ENCODE data around the gene ELOVL1.
A peak's percentile ranks its signal among the peaks of the same experiment; 100 is the strongest.

Gene ELOVL1

DNA sequence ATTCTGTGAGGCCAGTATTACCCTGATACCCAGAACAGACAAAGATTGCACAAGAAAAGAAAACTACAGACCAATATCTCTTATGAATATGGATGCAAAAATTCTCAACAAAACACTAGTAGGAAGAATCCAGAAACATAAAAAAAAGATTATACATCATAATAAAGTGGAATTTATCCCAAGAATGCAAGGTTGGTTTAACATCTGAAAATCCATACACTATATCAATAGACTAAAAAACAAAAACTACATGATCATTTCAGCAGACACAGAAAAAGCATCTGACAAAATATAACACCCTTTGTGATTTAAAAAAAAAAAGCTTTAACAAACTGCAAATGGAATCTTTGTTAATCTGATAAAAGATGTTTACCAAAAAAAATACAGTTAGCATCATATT lies 42.4 kb downstream of the ELOVL1 start:
- H3K27me3 ChIP-seq (ENCODE audit: insufficient read depth, low read length): no peaks in the 10 kb centered on the region
- no peaks in the 10 kb centered on the region for H3K79me1 ChIP-seq (ENCODE audit: low read length)
- H3K36me3 ChIP-seq (ENCODE audit: control insufficient read depth in 1 of 2, insufficient read depth in 2 of 2, low read length in 2 of 2): no peaks in the 10 kb centered on the region
- no peak overlapping the region for H3K18ac ChIP-seq (ENCODE audit: low read length)
- no peak overlapping the region for H2BK120ac ChIP-seq (ENCODE audit: insufficient read depth, low read length, poor library complexity)
- no peak overlapping the region for H3K4me2 ChIP-seq (ENCODE audit: low read length)
- no peak overlapping the region for H2BK5ac ChIP-seq (ENCODE audit: low read depth, low read length, poor library complexity)
- no peak overlapping the region for H2BK12ac ChIP-seq (ENCODE audit: low read length)
- H4K8ac ChIP-seq (ENCODE audit: low read depth, low read length): no peak overlapping the region
- no peak overlapping the region for H3K4ac ChIP-seq (ENCODE audit: low read depth, low read length)
- no peak overlapping the region for H2AK5ac ChIP-seq (ENCODE audit: low read length)
- no peak overlapping the region for H3K14ac ChIP-seq (ENCODE audit: low read length)
- H3K4me3 ChIP-seq (ENCODE audit: low read depth, low read length): no peak overlapping the region
- H4K12ac ChIP-seq (ENCODE audit: low read depth, low read length): no peak overlapping the region
- H4K91ac ChIP-seq (ENCODE audit: low read depth, low read length): no peak overlapping the region
- no peak overlapping the region for H3K27ac ChIP-seq (ENCODE audit: low read depth, low read length)
- no peak for DNase-seq
- no peak overlapping the region for H3K9ac ChIP-seq (ENCODE audit: low read length)
- H3K4me1 ChIP-seq (ENCODE audit: control insufficient read depth in 1 of 2, insufficient read depth in 2 of 2, low read length in 2 of 2): peaks cover 11% of the 10 kb centered on the region in 2 experiments
- no peak overlapping the region for H3K23ac ChIP-seq (ENCODE audit: low read length)
- no peak overlapping the region for H2AFZ ChIP-seq (ENCODE audit: insufficient read depth, low read length, poor library complexity)
- H3K79me2 ChIP-seq (ENCODE audit: control insufficient read depth, insufficient read depth, low read length, poor library complexity): no peaks in the 10 kb centered on the region
- no peaks in the 10 kb centered on the region for H3K9me3 ChIP-seq (ENCODE audit: insufficient read depth, low read depth, low read length)

DNA sequence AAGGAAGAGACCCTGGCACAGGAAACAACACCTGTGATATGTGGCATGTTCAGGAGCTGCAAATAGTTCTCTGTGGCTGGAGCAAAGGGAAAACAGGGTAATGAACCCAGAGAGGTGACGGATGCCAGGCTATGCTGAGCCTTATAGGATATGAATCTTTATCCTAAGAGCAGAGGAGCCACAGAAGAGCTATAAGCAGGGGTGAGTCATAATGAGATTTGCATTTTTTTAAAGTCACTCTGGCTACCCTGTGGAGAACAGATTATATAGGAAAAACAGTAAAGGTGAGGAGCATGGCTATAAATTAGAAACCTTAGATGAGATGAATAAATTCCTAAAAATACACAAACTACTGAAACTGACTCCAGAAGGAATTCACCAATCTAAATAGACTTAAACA lies 43.0 kb downstream of the ELOVL1 start:
- no CpG with 5 or more reads among the region's 1 CpG for WGBS (ENCODE audit: extremely low coverage, insufficient coverage, insufficient read length)

DNA sequence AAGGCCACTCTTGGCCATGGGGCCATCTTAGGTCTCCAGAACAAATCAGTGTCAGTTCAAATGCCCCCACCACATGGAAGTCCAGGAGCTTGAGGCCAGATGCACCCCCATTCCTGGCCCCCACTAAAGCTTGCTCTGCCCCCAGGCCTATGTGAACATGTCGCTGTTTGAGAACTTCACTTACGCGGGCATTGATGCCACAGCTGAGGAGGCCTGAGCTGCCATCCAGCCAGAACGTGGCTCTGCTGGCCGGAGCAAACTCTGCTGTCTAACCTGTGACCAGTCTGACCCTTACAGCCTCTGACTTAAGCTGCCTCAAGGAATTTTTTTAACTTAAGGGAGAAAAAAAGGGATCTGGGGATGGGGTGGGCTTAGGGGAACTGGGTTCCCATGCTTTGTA lies 45.3 kb downstream of the ELOVL1 start:
- Histone ChIP-seq H3K79me1 (ENCODE audit: low read length) (no peaks in the 10 kb centered on the region), H3K9me3 (ENCODE audit: insufficient read depth, low read depth, low read length) (no peaks in the 10 kb centered on the region), H3K4me2 (ENCODE audit: low read length) (no peak overlapping the region), H2AK5ac (ENCODE audit: low read length) (no peak overlapping the region), H2AFZ (ENCODE audit: insufficient read depth, low read length, poor library complexity) (no peak overlapping the region), H3K4ac (ENCODE audit: low read depth, low read length) (no peak overlapping the region), H4K91ac (ENCODE audit: low read depth, low read length) (no peak overlapping the region), H2BK12ac (ENCODE audit: low read length) (no peak overlapping the region), H3K9ac (ENCODE audit: low read length) (no peak overlapping the region), H3K27me3 (ENCODE audit: insufficient read depth, low read length) (no peaks in the 10 kb centered on the region), H3K14ac (ENCODE audit: low read length) (no peak overlapping the region), H3K18ac (ENCODE audit: low read length) (no peak overlapping the region), H3K79me2 (ENCODE audit: control insufficient read depth, insufficient read depth, low read length, poor library complexity) (no peaks in the 10 kb centered on the region), H3K4me1 (ENCODE audit: control insufficient read depth in 1 of 2, insufficient read depth in 2 of 2, low read length in 2 of 2) (peaks cover 5% of the 10 kb centered on the region in 2 experiments), H4K12ac (ENCODE audit: low read depth, low read length) (no peak overlapping the region), H3K36me3 (ENCODE audit: control insufficient read depth in 1 of 2, insufficient read depth in 2 of 2, low read length in 2 of 2) (no peaks in the 10 kb centered on the region), H4K8ac (ENCODE audit: low read depth, low read length) (no peak overlapping the region), H3K27ac (ENCODE audit: low read depth, low read length) (no peak overlapping the region), H2BK120ac (ENCODE audit: insufficient read depth, low read length, poor library complexity) (no peak overlapping the region), H3K23ac (ENCODE audit: low read length) (no peak overlapping the region), H2BK5ac (ENCODE audit: low read depth, low read length, poor library complexity) (no peak overlapping the region), H3K4me3 (ENCODE audit: low read depth, low read length) (no peak overlapping the region)
- no peak for DNase-seq
- WGBS (ENCODE audit: extremely low coverage, insufficient coverage, insufficient read length): no CpG with 5 or more reads among the region's 5 CpGs

More for the DNA sequence above, 43.0 kb downstream of the ELOVL1 start:
- no peak overlapping the region for H3K27ac ChIP-seq (ENCODE audit: low read depth, low read length)
- no peaks in the 10 kb centered on the region for H3K9me3 ChIP-seq (ENCODE audit: insufficient read depth, low read depth, low read length)
- H3K18ac ChIP-seq (ENCODE audit: low read length): no peak overlapping the region
- H3K23ac ChIP-seq (ENCODE audit: low read length): no peak overlapping the region
- H3K4ac ChIP-seq (ENCODE audit: low read depth, low read length): no peak overlapping the region
- no peak overlapping the region for H2BK120ac ChIP-seq (ENCODE audit: insufficient read depth, low read length, poor library complexity)
- H3K36me3 ChIP-seq (ENCODE audit: control insufficient read depth in 1 of 2, insufficient read depth in 2 of 2, low read length in 2 of 2): no peaks in the 10 kb centered on the region
- H4K91ac ChIP-seq (ENCODE audit: low read depth, low read length): no peak overlapping the region
- no peak overlapping the region for H2BK12ac ChIP-seq (ENCODE audit: low read length)
- no peak overlapping the region for H3K9ac ChIP-seq (ENCODE audit: low read length)
- H3K79me2 ChIP-seq (ENCODE audit: control insufficient read depth, insufficient read depth, low read length, poor library complexity): no peaks in the 10 kb centered on the region
- H3K14ac ChIP-seq (ENCODE audit: low read length): no peak overlapping the region
- no peaks in the 10 kb centered on the region for H3K27me3 ChIP-seq (ENCODE audit: insufficient read depth, low read length)
- no peak overlapping the region for H3K4me3 ChIP-seq (ENCODE audit: low read depth, low read length)
- H2AK5ac ChIP-seq (ENCODE audit: low read length): no peak overlapping the region
- H2BK5ac ChIP-seq (ENCODE audit: low read depth, low read length, poor library complexity): no peak overlapping the region
- no peak overlapping the region for H4K12ac ChIP-seq (ENCODE audit: low read depth, low read length)
- H2AFZ ChIP-seq (ENCODE audit: insufficient read depth, low read length, poor library complexity): no peak overlapping the region
- no peak overlapping the region for H3K4me2 ChIP-seq (ENCODE audit: low read length)
- no peaks in the 10 kb centered on the region for H3K79me1 ChIP-seq (ENCODE audit: low read length)
- H3K4me1 ChIP-seq (ENCODE audit: control insufficient read depth in 1 of 2, insufficient read depth in 2 of 2, low read length in 2 of 2): peaks cover 5 to 6% of the 10 kb centered on the region in 2 experiments
- DNase-seq: no peak
- H4K8ac ChIP-seq (ENCODE audit: low read depth, low read length): no peak overlapping the region

DNA sequence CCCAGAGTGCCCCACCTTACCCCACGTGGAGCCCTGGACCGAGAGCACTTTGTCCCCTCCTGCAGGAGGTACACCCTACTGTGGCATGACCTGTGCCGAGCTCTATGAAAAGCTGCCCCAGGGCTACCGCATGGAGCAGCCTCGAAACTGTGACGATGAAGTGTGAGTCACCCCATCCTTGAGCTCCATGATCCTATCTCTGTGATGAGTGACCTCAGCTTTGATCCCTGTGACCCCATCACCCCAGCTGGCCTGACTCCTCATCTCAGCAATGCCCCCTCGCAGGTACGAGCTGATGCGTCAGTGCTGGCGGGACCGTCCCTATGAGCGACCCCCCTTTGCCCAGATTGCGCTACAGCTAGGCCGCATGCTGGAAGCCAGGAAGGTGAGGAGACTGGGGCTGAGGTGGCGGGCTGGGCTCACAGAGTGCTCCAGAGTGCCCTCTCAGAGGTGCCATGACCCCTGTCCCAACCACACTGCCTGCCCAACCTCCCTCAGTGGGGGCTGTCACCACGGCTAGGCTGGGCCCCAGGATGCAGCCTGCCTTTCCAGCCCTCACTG lies 46.4 kb downstream of the ELOVL1 start:
- Histone ChIP-seq H3K23ac (ENCODE audit: low read length) (no peak overlapping the region), H4K8ac (ENCODE audit: low read depth, low read length) (no peak overlapping the region), H2AFZ (ENCODE audit: insufficient read depth, low read length, poor library complexity) (no peak overlapping the region), H3K9me3 (ENCODE audit: insufficient read depth, low read depth, low read length) (no peaks in the 10 kb centered on the region), H3K79me1 (ENCODE audit: low read length) (no peaks in the 10 kb centered on the region), H3K36me3 (ENCODE audit: control insufficient read depth in 1 of 2, insufficient read depth in 2 of 2, low read length in 2 of 2) (no peaks in the 10 kb centered on the region), H2AK5ac (ENCODE audit: low read length) (no peak overlapping the region), H3K14ac (ENCODE audit: low read length) (no peak overlapping the region), H3K9ac (ENCODE audit: low read length) (no peak overlapping the region), H3K4me3 (ENCODE audit: low read depth, low read length) (no peak overlapping the region), H3K4me1 (ENCODE audit: control insufficient read depth in 1 of 2, insufficient read depth in 2 of 2, low read length in 2 of 2) (peaks cover 5% of the 10 kb centered on the region in 2 experiments), H2BK12ac (ENCODE audit: low read length) (no peak overlapping the region), H3K27ac (ENCODE audit: low read depth, low read length) (no peak overlapping the region), H3K18ac (ENCODE audit: low read length) (no peak overlapping the region), H3K79me2 (ENCODE audit: control insufficient read depth, insufficient read depth, low read length, poor library complexity) (no peaks in the 10 kb centered on the region), H4K12ac (ENCODE audit: low read depth, low read length) (no peak overlapping the region), H3K27me3 (ENCODE audit: insufficient read depth, low read length) (no peaks in the 10 kb centered on the region), H2BK120ac (ENCODE audit: insufficient read depth, low read length, poor library complexity) (no peak overlapping the region), H4K91ac (ENCODE audit: low read depth, low read length) (peak overlapping the region; percentile 13), H3K4me2 (ENCODE audit: low read length) (no peak overlapping the region), H3K4ac (ENCODE audit: low read depth, low read length) (no peak overlapping the region), H2BK5ac (ENCODE audit: low read depth, low read length, poor library complexity) (no peak overlapping the region)
- DNase-seq: peak; percentile 51 to 54
- no CpG with 5 or more reads among the region's 16 CpGs for WGBS (ENCODE audit: extremely low coverage, insufficient coverage, insufficient read length)
